C4-2B (cell line): ENCODE results near the gene TPCN2.

ENCODE experiments used
- H3K27ac ChIP-seq: fragments of 450-650 bp; 2 replicates; pipeline ENCODE4 v1.5.1; 2017
- ZFX ChIP-seq: fragments of 450-650 bp; IDR thresholded peaks from 2 replicates; pipeline ENCODE4 v1.6.1; 2017
- TF ChIP-seq, protein P1 (sequence below): fragments of 450-650 bp; conservative IDR thresholded peaks from 2 replicates; pipeline ENCODE4 v1.5.1; 2017; ENCODE audit warnings: mild to moderate bottlenecking

TPCN2 gene

DNA sequence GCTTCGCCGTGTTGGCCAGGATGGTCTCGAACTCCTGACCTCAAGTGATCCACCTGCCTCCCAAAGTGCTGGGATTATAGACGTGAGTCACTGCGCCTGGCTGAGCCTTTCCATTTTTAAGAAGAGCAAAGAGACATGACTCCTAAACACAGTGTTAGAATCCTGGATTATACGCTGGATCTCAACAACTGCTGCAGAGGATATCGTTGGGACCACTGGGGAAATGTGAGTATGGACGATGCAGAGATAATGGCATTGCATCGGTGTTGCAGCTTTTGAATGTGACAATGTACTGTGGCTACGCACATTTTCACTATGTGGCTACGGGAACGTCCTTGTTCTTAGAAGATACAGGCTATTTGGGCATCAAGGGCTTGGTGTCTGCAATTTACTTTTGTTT lies 41.9 kb upstream of the TPCN2 start:
- TF ChIP-seq, protein P1, sequence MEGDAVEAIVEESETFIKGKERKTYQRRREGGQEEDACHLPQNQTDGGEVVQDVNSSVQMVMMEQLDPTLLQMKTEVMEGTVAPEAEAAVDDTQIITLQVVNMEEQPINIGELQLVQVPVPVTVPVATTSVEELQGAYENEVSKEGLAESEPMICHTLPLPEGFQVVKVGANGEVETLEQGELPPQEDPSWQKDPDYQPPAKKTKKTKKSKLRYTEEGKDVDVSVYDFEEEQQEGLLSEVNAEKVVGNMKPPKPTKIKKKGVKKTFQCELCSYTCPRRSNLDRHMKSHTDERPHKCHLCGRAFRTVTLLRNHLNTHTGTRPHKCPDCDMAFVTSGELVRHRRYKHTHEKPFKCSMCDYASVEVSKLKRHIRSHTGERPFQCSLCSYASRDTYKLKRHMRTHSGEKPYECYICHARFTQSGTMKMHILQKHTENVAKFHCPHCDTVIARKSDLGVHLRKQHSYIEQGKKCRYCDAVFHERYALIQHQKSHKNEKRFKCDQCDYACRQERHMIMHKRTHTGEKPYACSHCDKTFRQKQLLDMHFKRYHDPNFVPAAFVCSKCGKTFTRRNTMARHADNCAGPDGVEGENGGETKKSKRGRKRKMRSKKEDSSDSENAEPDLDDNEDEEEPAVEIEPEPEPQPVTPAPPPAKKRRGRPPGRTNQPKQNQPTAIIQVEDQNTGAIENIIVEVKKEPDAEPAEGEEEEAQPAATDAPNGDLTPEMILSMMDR, result no peak
- TF ChIP-seq ZFX, result no peak
- no peak overlapping the region for H3K27ac ChIP-seq

DNA sequence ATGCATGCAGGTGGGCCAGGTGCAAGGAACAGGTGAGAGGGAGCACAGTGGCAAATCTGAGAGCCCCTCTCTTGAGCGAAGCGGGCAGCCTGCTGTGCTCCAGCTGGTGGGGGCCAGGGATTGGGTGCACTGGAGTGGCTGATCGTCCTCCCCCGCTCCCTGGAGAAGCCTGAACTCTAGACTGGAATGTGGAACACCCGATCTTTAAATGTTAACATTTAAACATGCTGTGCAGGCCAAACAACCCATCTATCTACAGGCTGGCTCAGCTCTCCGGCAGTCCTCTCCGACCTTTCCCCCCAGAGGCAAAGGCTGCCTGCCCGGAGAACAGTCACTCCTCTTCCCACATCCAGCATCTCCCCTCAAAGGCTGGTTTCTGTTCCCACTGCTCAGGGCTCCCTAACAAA lies 40.8 kb upstream of the TPCN2 start:
- no peak overlapping the region for H3K27ac ChIP-seq
- TF ChIP-seq ZFX, result no peak
- TF ChIP-seq, protein P1, result no peak

DNA sequence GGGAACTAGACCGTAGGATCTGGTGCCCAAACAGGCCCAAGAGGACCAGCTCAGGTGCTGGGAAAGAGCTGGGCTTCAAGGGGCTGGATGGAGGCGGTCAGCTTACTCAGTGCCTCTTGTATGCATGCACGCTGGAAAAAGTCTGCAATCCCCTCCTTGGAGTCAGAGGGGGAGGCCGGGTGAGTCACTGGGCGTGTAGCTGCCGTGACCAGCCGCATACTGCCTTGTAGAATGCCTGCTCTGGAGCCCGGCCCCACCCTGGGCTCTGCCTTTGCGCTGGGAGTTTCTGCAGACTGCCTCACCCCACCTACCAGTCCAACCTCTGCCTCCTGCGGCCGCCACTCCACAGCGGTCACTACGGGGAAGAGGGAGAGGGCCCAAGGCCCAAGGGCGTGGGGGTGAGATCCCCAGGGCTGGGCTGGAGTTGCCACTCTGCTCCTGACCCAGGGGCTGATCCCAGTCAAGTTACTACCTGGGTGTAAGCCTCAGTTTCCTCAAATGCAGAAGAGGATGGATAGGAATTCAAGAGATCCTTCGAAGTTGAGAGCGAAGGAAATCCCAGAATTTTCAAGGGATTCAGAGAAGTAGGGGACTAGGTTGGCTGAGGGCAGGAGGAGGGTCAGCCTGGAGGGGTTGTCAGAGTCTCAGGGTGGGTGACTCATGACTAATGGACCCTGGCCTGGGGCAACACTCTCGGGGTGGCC lies 39.8 kb upstream of the TPCN2 start:
- no peak overlapping the region for H3K27ac ChIP-seq
- TF ChIP-seq ZFX, result no peak
- TF ChIP-seq, protein P1, result no peak

DNA sequence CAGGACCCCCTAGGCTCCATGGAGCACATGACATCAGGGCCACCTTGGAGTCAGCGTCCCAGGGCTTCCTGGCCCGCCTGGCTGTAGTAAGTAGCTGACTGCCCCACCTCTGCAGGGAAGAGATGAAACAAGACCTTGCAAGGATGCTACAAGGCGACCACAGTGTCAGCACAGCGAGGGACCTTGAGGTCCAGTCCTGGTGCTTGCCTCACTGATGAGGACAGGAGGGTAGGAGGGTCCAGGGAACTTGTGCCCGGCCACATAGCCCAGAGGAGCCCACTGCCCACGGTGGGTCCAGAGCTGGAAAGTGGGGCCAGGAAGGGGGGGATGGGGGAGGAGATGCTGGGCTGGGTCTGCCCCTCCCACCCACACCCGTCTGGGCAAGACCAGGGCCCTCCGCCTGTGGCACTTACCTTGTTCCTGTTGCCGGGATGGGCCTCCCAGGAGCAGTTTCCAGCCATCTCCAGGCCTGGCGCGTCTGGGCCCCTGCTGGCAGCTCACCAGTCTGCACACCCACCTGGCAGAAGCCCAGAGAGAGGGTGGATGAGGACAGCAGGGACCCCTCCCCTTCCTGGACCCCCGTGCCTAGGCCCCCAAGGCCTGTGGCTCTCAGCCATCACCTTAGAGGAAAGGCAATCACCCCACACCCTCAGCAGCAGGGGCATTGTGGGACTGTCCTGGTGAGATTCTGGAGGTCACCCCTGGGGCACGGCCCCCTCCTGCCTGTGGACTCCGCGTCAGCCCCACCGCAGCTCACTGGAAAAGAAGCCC lies 39.1 kb upstream of the TPCN2 start:
- TF ChIP-seq ZFX, result no peak
- TF ChIP-seq, protein P1, result no peak
- no peak overlapping the region for H3K27ac ChIP-seq

DNA sequence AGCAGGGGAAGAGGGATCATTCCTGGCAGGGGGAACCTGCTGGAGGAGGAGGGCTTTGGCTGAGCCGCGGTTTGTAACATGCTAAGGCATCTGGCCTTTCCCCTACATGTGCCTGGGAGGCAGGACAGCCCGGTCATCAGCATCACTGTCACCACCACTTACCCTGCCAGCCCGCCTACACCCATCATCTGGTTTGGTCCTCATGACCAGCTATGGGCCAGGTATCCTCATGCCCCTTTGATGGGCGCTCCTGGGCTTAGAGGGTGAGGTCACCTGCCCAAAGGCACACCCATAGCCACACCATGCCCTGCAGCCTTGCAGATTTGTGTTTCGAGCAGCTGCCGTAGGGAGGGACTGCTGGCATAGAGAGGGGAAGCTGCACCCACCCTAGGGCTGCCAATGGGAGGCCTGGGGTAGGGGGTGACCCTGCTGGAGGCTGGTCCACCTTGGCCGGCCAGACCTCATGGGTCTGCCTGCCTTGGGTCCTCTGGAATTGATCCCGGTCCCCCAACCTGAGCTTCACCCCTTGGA lies 38.3 kb upstream of the TPCN2 start:
- TF ChIP-seq, protein P1, result no peak
- no peak for TF ChIP-seq ZFX
- no peak overlapping the region for H3K27ac ChIP-seq

DNA sequence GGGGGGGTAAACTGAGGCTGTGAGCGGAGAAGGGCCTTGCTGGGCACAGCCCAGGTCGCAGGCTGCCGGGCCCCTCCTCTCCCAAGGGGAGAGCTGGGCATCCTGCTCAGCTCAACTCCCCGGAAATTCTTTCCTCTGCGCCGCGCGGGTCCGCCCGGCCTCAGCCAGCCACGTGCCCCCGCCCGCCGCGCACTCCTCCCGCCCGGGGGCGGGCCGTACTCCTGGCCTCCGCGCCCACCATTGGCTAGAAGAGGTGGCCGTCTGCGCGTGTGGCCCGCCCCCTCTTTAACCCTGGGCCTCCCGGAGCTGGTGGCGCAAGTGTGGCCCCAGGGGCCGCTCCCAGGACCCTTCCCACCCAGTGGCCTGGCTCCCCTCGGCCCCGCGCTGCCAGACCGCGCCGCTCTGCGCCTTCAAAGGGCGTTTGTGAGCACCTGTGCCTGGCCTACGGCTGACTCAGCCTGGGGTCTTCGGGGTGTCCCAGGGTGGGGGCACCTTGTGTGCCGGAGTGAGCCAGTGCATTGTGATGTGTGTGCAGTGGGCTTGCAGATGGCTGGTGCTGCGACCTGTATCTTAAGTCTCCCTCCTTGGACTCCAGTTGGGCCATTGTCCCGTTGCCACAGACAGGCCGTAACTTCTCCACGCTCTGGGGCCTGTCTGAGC lies 37.6 kb upstream of the TPCN2 start:
- no peak for TF ChIP-seq ZFX
- TF ChIP-seq, protein P1, result no peak
- no peak overlapping the region for H3K27ac ChIP-seq
